Nephron progenitor cell (in vitro differentiated cells): Measurements from ENCODE around the gene FTO.
A peak's percentile ranks its signal among the peaks of the same experiment; 100 is the strongest.

Source experiments
- DNase-seq: peaks from one replicate; pipeline ENCODE4 v3.0.0; 2021
- H3K27ac Mint-ChIP-seq: 2 replicates; pipeline ENCODE4 v1.8.0; 2021; ENCODE audit warnings: mild to moderate bottlenecking, moderate library complexity, mixed read lengths
- H3K27me3 Mint-ChIP-seq: 2 replicates; pipeline ENCODE4 v1.8.0; 2021; ENCODE audit warnings: mild to moderate bottlenecking, low read depth, mixed read lengths; ENCODE audit not compliant: poor library complexity
- H3K36me3 Mint-ChIP-seq: 2 replicates; pipeline ENCODE4 v1.8.0; 2021; ENCODE audit warnings: low read depth, mixed read lengths
- H3K4me1 Mint-ChIP-seq: 2 replicates; pipeline ENCODE4 v1.8.0; 2021; ENCODE audit warnings: mixed read lengths
- H3K4me3 Mint-ChIP-seq: 2 replicates; pipeline ENCODE4 v1.8.0; 2021; ENCODE audit warnings: mild to moderate bottlenecking, moderate library complexity, mixed read lengths
- H3K9me3 Mint-ChIP-seq: 2 replicates; pipeline ENCODE4 v1.8.0; 2021; ENCODE audit warnings: mild to moderate bottlenecking, moderate library complexity, mixed read lengths
- TF ChIP-seq, protein P1 (sequence below): fragments of 200-600 bp; sonication (generic); IDR thresholded peaks from 2 replicates; pipeline ENCODE4 v1.5.0; 2021; ENCODE audit warnings: antibody characterized with exemption

The FTO gene

DNA sequence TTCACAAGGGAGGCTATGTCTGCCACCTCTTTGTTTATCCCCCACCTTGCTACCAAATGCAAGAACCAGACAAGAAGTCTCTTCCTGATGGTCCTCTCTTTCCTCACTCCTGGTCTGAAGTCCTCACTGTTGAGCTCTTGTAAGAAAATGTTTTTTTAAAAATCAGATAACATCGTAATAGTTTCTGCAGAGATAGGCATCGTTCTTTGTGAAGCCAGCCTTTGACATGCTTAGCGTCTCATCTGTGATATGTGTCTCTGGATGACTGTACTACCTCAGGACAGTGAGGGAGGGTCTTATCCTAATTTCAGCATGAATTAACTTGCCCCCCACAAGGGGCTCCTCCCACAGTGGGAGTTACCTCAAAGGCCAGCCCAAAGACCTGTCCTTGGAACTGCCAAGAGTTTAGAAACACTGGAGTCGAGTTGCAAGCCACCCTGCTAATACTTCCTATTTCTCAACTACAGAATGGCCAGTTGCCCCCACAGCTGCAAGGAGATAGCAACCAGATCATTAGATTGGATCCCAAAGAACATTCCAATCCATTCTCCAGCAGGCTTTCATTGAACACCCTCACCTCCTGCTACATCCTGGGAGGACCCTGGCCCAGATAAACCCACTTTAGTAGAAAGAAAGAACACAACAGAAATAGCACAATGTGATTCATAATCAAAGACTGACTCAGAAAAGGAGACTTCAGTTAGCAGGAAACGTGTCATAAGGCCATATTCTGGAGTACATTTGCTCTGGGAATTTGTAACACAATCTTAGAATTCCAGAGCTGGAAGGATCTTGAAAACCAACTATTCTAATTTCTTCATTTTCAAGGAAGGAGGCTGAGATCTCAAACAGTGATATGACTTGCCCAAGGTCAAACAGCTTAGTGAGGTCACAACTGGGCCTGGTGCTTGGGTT lies 431.7 kb downstream of the FTO start:
- H3K27ac Mint-ChIP-seq: no peak overlapping the region
- no peak overlapping the region for H3K4me3 Mint-ChIP-seq
- H3K4me1 Mint-ChIP-seq: peaks cover 7% of the 10 kb centered on the region

GRCh38 chr16:54136276-54136625 lies 432.3 kb downstream of the FTO start:
- Mint-ChIP-seq H3K27ac (no peak overlapping the region), H3K4me1 (peaks cover 7% of the 10 kb centered on the region), H3K4me3 (no peak overlapping the region), H3K36me3 (no peaks in the 10 kb centered on the region), H3K27me3 (peaks cover 7% of the 10 kb centered on the region), H3K9me3 (peaks cover 16% of the 10 kb centered on the region)
- no peak for DNase-seq
- TF ChIP-seq, protein P1, sequence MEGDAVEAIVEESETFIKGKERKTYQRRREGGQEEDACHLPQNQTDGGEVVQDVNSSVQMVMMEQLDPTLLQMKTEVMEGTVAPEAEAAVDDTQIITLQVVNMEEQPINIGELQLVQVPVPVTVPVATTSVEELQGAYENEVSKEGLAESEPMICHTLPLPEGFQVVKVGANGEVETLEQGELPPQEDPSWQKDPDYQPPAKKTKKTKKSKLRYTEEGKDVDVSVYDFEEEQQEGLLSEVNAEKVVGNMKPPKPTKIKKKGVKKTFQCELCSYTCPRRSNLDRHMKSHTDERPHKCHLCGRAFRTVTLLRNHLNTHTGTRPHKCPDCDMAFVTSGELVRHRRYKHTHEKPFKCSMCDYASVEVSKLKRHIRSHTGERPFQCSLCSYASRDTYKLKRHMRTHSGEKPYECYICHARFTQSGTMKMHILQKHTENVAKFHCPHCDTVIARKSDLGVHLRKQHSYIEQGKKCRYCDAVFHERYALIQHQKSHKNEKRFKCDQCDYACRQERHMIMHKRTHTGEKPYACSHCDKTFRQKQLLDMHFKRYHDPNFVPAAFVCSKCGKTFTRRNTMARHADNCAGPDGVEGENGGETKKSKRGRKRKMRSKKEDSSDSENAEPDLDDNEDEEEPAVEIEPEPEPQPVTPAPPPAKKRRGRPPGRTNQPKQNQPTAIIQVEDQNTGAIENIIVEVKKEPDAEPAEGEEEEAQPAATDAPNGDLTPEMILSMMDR: no peak

More for the DNA sequence above, 431.7 kb downstream of the FTO start:
- H3K9me3 Mint-ChIP-seq: peaks cover 16% of the 10 kb centered on the region
- TF ChIP-seq, protein P1: no peak
- peaks cover 7% of the 10 kb centered on the region for H3K27me3 Mint-ChIP-seq
- no peaks in the 10 kb centered on the region for H3K36me3 Mint-ChIP-seq
- no peak for DNase-seq

- Mint-ChIP-seq H3K9me3 (peaks cover 16% of the 10 kb centered on the region), H3K4me3 (no peak overlapping the region), H3K27me3 (peaks cover 13% of the 10 kb centered on the region), H3K27ac (no peak overlapping the region), H3K36me3 (no peaks in the 10 kb centered on the region), H3K4me1 (peaks cover 32% of the 10 kb centered on the region)
- TF ChIP-seq, protein P1: no peak
- DNase-seq: no peak
Observed at GRCh38 chr16:54140057-54140787, 436.3 kb downstream of the FTO start.

GRCh38 chr16:54140788-54141136 lies 436.8 kb downstream of the FTO start:
- H3K27me3 Mint-ChIP-seq: peaks cover 13% of the 10 kb centered on the region
- TF ChIP-seq, protein P1: no peak
- peaks cover 22% of the 10 kb centered on the region for H3K9me3 Mint-ChIP-seq
- peak overlapping the region; percentile 26 for H3K27ac Mint-ChIP-seq
- H3K4me3 Mint-ChIP-seq: no peak overlapping the region
- peaks cover 32% of the 10 kb centered on the region for H3K4me1 Mint-ChIP-seq
- no peak for DNase-seq
- H3K36me3 Mint-ChIP-seq: no peaks in the 10 kb centered on the region

DNA sequence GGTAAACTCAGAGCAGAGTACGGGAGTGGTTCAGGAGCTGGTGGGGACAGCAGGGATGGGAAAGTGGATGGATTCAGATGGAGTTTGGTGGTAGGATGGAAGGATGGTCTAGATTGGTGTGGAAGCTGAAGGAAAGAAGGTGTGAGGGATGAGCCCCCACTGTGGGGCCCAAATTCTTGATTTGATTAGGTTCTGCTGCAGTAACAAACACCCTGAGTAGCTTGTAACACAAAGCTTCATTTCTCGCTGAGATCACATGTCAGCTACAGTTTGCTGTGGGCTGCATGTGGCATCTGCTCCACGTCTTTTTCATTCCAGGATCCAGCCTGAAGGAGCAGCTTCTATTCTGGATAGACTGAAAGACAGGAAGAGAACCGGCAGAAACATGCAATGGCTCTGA lies 438.8 kb downstream of the FTO start:
- TF ChIP-seq, protein P1: no peak
- no peak overlapping the region for H3K4me3 Mint-ChIP-seq
- H3K9me3 Mint-ChIP-seq: peaks cover 17% of the 10 kb centered on the region
- H3K4me1 Mint-ChIP-seq: peaks cover 32% of the 10 kb centered on the region
- H3K27me3 Mint-ChIP-seq: peaks cover 13% of the 10 kb centered on the region
- DNase-seq: no peak
- H3K36me3 Mint-ChIP-seq: no peaks in the 10 kb centered on the region
- H3K27ac Mint-ChIP-seq: no peak overlapping the region
